GM04503 (cell line): ENCODE results near the gene EVPL.

Experiments
- DNase-seq: peaks from one replicate; pipeline ENCODE4 v3.0.0-alpha.2; 2012; ENCODE audit warnings: low read depth

Gene EVPL

GRCh38 chr17:75959051-75959838, 67.9 kb downstream of the EVPL start:
- no peak for DNase-seq
